GM23338 (cell line): ENCODE results near the gene NDUFAF5. TPM values are rescaled to one million over a fixed set of nuclear protein-coding genes. Genes with fewer than 3 reads are reported as not detected.

Source experiments
- ATAC-seq: fragments of 200-7000 bp; cut with Tn5 transposase; 3 replicates; pipeline ENCODE4 v1.9.1; 2020
- DNase-seq: peaks from one replicate; pipeline ENCODE4 v3.0.0-alpha.2; 2015; ENCODE audit warnings: low spot score
- H2AFZ ChIP-seq: fragments of 200-600 bp; sonication (generic); 2 replicates; pipeline ENCODE4 v1.8.0; 2016; ENCODE audit warnings: antibody characterized with exemption, mild to moderate bottlenecking, moderate library complexity
- H3F3A ChIP-seq: fragments of 200-600 bp; sonication (generic); replicated peaks from 2 replicates; pipeline ENCODE4 v1.8.0; 2017; ENCODE audit warnings: antibody characterized with exemption, mixed run types, low read depth
- H3K27ac ChIP-seq: fragments of 200-600 bp; sonication (generic); 2 replicates; pipeline ENCODE4 v1.6.1; 2016; ENCODE audit warnings: low read depth
- H3K27me3 ChIP-seq: fragments of 200-600 bp; sonication (generic); 2 replicates; pipeline ENCODE4 v1.8.0; 2016; ENCODE audit warnings: mild to moderate bottlenecking, mixed run types, moderate library complexity; ENCODE audit not compliant: insufficient read depth
- H3K36me3 ChIP-seq: fragments of 200-600 bp; sonication (generic); 2 replicates; pipeline ENCODE4 v1.8.0; 2016; ENCODE audit warnings: mild to moderate bottlenecking; ENCODE audit not compliant: insufficient read depth
- H3K4me1 ChIP-seq: fragments of 200-600 bp; sonication (generic); 2 replicates; pipeline ENCODE4 v1.8.0; 2016; ENCODE audit warnings: mild to moderate bottlenecking, moderate library complexity; ENCODE audit not compliant: insufficient read depth
- H3K4me2 ChIP-seq: fragments of 200-600 bp; sonication (generic); 2 replicates; pipeline ENCODE4 v1.7.1; 2017; ENCODE audit warnings: mixed run types
- H3K4me3 ChIP-seq: fragments of 200-600 bp; sonication (generic); 2 replicates; pipeline ENCODE4 v1.6.1; 2016; ENCODE audit warnings: mixed run types
- H3K79me2 ChIP-seq: fragments of 200-600 bp; sonication (generic); replicated peaks from 2 replicates; pipeline ENCODE4 v1.8.0; 2017; ENCODE audit warnings: mild to moderate bottlenecking; ENCODE audit not compliant: insufficient read depth
- H3K9me2 ChIP-seq: fragments of 200-600 bp; sonication (generic); 2 replicates; pipeline ENCODE4 v1.8.0; 2017; ENCODE audit not compliant: insufficient read depth
- H4K20me1 ChIP-seq: fragments of 200-600 bp; sonication (generic); replicated peaks from 2 replicates; pipeline ENCODE4 v1.8.0; 2017; ENCODE audit warnings: mild to moderate bottlenecking; ENCODE audit not compliant: insufficient read depth
- H3K27ac Mint-ChIP-seq: 2 replicates; pipeline ENCODE4 v1.8.0; 2020; ENCODE audit warnings: inconsistent platforms, mild to moderate bottlenecking, moderate library complexity, mixed read lengths
- H3K27me3 Mint-ChIP-seq: 3 replicates; pipeline ENCODE4 v1.8.0; 2022; ENCODE audit warnings: low read depth, mild to moderate bottlenecking, moderate library complexity, mixed read lengths, inconsistent platforms; ENCODE audit not compliant: insufficient read depth, poor library complexity
- H3K36me3 Mint-ChIP-seq: 3 replicates; pipeline ENCODE4 v1.8.0; 2021; ENCODE audit warnings: low read depth, mild to moderate bottlenecking, inconsistent platforms, moderate library complexity, mixed read lengths
- H3K4me1 Mint-ChIP-seq: 3 replicates; pipeline ENCODE4 v1.8.0; 2020; ENCODE audit warnings: mild to moderate bottlenecking, inconsistent platforms, mixed read lengths
- H3K4me3 Mint-ChIP-seq: 3 replicates; pipeline ENCODE4 v1.8.0; 2021; ENCODE audit warnings: moderate library complexity, mild to moderate bottlenecking, inconsistent platforms, mixed read lengths
- H3K9me3 Mint-ChIP-seq: 3 replicates; pipeline ENCODE4 v1.8.0; 2020; ENCODE audit warnings: moderate library complexity, mild to moderate bottlenecking, inconsistent platforms, mixed read lengths
- CREB1 ChIP-seq: fragments of 250-450 bp; sonication (Bioruptor Pico); IDR thresholded peaks from 2 replicates; pipeline ENCODE4 v1.5.0; 2020; ENCODE audit warnings: low read depth, mild to moderate bottlenecking, moderate library complexity
- ETS1 ChIP-seq: IDR thresholded peaks from 2 replicates; pipeline ENCODE4 v1.6.1; 2016; ENCODE audit warnings: antibody characterized with exemption
- EZH2 ChIP-seq: fragments of 200-600 bp; sonication (generic); IDR thresholded peaks from one replicate; pipeline ENCODE4 v1.8.0; 2017; ENCODE audit warnings: antibody characterized with exemption, mild to moderate bottlenecking, low read depth; ENCODE audit not compliant: unreplicated experiment
- EZH2phosphoT487 ChIP-seq: fragments of 200-600 bp; sonication (generic); IDR thresholded peaks from one replicate; pipeline ENCODE4 v1.8.1; 2018; ENCODE audit warnings: antibody characterized with exemption; ENCODE audit not compliant: unreplicated experiment
- JUNB ChIP-seq: IDR thresholded peaks from one replicate; pipeline ENCODE4 v1.6.1; 2016; ENCODE audit warnings: antibody characterized with exemption; ENCODE audit not compliant: unreplicated experiment
- ZNF462 ChIP-seq: fragments of 250-450 bp; sonication (Bioruptor Pico); IDR thresholded peaks from 2 replicates; pipeline ENCODE4 v1.5.0; 2020; ENCODE audit warnings: mild to moderate bottlenecking, moderate library complexity
- polyA plus RNA-seq: library from polyadenylated mRNA; unstranded; fragments of >200 nt; fragmentation: Nextera tagmentation; extraction: Ambion mirVana; gene quantifications from 2 replicates; pipeline ENCODE4 v1.2.1, GENCODE V29; 2016
- total RNA-seq: library from RNA; depleted of rRNA; stranded (reverse); fragments of >200 nt; shearing (Covaris generic); gene quantifications from 2 replicates; pipeline ENCODE4 v1.2.3, GENCODE V29; 2014

The NDUFAF5 gene
- total and polyA plus RNA-seq, 2 experiments from 2014 or later, result 18.0 to 33.0 TPM

GRCh38 chr20:13851279-13851678 is 66.5 kb downstream of the NDUFAF5 start:
- no peak for ATAC-seq
- TF ChIP-seq EZH2, result no peak
- no peak for TF ChIP-seq ZNF462 (CRISPR knock-in tag)
- no peak for TF ChIP-seq CREB1
- no peak for TF ChIP-seq ETS1
- no peak for TF ChIP-seq JUNB
- Mint-ChIP-seq H3K4me1 (no peaks in the 10 kb centered on the region), H3K27me3 (peaks cover 3% of the 10 kb centered on the region), H3K9me3 (no peaks in the 10 kb centered on the region), H3K36me3 (no peaks in the 10 kb centered on the region), H3K27ac (no peak overlapping the region), H3K4me3 (no peak overlapping the region)
- no peak for DNase-seq
- Histone ChIP-seq H3K27me3 (no peaks in the 10 kb centered on the region), H4K20me1 (no peaks in the 10 kb centered on the region), H3K4me3 (no peak overlapping the region), H2AFZ (no peak overlapping the region), H3K4me2 (no peak overlapping the region), H3K9me2 (peaks cover 8% of the 10 kb centered on the region), H3K36me3 (no peaks in the 10 kb centered on the region), H3F3A (no peaks in the 10 kb centered on the region), H3K4me1 (no peaks in the 10 kb centered on the region), H3K79me2 (no peaks in the 10 kb centered on the region), H3K27ac (no peak overlapping the region)

- Mint-ChIP-seq H3K9me3 (no peaks in the 10 kb centered on the region), H3K27ac (no peak overlapping the region), H3K4me1 (no peaks in the 10 kb centered on the region; the same call in 1 of the 3 replicates), H3K27me3 (no peaks in the 10 kb centered on the region), H3K4me3 (no peak overlapping the region), H3K36me3 (no peaks in the 10 kb centered on the region)
- no peaks in the 10 kb centered on the region for H3F3A ChIP-seq
- H3K4me3 ChIP-seq, result no peak overlapping the region
- H3K4me2 ChIP-seq, result no peak overlapping the region
- no peaks in the 10 kb centered on the region for H3K4me1 ChIP-seq
- H3K27me3 ChIP-seq, result no peaks in the 10 kb centered on the region
- peaks cover 8% of the 10 kb centered on the region for H3K9me2 ChIP-seq
- no peaks in the 10 kb centered on the region for H3K36me3 ChIP-seq
- no peaks in the 10 kb centered on the region for H4K20me1 ChIP-seq
- no peak overlapping the region for H2AFZ ChIP-seq
- no peak for ATAC-seq
- no peaks in the 10 kb centered on the region for H3K79me2 ChIP-seq
- TF ChIP-seq EZH2phosphoT487, result no peak
- no peak overlapping the region for H3K27ac ChIP-seq
- DNase-seq, result no peak
These were observed 67.5 kb downstream of the NDUFAF5 start for GRCh38 chr20:13852306-13852705.
